GM10266 (cell line): ENCODE results near the gene BRD3.

Experiments
- DNase-seq: peaks from one replicate; pipeline ENCODE4 v3.0.0; 2012; ENCODE audit errors: extremely low spot score
- CTCF ChIP-seq: IDR thresholded peaks from 2 replicates; pipeline ENCODE4 v1.5.1; 2012; ENCODE audit warnings: mild to moderate bottlenecking, low read depth; ENCODE audit not compliant: control insufficient read depth, insufficient read depth; ENCODE audit errors: missing control alignments

BRD3 gene

DNA sequence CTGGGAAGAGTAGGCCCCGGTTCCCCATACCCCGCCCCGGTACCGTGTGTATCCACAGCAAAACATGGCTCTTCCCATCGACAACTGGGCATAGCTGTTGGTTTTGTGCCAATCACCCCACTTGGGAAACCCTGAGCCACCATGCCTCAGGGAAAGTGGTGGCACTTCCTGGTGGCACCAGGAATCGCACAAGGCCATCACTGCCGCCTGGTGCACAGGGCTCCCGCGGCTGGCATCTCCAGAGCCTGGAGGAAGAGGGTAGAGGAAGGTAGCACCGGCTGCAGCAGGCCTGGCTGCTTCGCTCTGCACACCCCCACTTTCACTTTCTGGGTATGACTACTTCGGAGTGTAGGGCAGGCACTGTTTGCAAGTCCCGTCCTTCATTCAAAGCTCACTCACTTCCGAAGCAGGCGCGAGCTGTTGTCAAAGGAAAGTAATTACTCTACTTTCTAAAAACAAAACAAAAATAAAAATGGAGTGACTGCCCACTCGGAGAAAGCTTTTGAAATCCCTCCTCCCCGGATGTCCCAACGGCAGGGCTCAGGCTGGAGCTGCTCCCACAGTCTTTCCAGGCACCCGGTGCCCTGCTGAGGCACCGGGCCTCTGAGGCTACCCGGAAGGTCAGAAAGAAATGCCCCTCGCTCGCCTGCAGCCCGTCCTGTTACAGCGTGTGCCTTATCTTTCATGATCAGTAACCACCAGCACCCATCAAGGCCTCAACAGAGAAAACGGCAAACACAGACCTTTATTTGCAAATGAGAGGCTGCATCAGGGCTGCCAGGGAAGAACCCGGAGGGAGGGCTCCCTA lies 2.0 kb downstream of the BRD3 start:
- peak; percentile 91 for DNase-seq

DNA sequence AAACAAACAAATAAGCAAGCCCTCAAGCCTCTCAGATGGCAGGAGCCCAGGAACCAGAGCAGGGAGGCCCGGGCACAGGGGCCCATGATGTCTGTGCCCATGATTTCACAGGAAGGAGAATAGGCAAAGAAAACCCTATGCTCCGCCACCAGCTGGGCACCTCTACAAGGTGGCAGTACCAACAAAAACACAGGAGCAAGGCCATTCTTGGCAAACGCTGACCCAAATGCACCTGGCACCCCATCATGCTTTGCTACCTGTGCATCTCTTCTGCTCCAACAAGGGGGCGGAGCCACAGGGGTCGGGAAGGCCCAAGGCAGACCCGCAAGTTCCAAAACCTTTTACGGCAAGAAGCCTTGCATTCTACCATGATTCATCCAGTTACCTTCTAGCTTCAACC lies 3.1 kb downstream of the BRD3 start:
- no peak for TF ChIP-seq CTCF
- DNase-seq = no peak

More for the DNA sequence above, 2.0 kb downstream of the BRD3 start:
- TF ChIP-seq CTCF = no peak

DNA sequence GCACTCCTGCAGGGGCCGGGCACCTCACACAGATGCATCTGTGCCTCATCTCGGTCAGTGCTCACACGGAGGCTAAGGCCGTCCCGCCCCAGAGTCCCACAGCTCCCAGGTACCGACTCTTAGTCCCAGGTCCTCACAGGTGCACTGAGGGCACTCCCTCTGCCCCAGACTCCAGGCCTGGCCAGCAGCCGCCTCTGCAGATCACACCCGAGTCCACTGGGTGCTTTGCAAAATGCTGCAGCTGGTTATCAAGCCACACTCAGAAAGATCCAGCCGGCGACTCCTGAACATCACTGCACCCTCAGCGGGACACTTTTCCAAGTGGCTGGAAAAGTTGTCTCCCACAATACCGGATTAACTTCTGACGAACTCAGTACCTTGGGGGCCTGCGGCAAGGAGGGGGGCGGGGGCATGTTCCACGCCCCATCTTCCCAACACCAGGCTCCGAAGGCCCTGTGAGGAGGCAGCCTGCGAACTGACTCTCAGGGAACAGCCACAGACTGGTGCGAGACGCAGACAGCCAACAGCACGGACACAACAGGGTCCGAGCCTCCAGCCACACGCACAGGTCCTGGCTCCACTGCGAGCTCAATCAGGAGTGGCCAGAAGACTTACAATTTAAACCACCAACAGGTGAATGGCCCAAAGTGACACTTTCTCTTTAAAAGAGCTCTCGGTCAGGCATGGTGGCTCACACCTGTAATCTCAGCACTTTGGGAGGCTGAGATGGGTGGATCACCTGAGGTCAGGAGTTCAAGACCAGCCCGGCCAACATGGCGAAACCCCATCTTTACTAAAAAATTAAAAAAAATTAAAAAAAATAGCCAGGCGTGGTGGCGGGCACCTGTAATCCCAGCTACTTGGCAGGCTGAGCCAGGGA lies 4.0 kb downstream of the BRD3 start:
- no peak for DNase-seq
- TF ChIP-seq CTCF = no peak

DNA sequence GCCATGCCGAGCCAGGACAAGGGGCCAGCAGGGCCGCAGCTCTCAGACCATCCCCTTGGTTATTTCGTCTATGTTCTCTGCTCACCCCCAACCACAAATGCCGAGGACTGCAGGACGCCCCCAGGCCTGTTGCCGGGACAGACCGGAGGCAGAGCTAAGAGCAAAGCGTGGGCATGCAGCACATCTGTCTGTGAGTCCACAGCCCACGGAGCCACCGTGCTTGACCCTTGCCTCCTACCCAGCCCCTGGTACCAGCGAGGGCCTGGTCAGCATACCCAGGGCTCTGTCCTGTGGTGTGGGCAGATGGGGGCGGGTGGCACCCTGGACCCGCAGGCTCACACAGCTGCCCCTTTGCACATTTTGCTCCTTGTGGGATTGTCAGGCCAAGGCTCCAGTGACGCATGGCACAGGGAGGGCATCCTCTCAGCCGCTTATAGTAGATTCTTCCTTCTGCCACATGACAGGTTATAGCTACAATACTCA lies 4.7 kb downstream of the BRD3 start:
- no peak for TF ChIP-seq CTCF
- no peak for DNase-seq

DNA sequence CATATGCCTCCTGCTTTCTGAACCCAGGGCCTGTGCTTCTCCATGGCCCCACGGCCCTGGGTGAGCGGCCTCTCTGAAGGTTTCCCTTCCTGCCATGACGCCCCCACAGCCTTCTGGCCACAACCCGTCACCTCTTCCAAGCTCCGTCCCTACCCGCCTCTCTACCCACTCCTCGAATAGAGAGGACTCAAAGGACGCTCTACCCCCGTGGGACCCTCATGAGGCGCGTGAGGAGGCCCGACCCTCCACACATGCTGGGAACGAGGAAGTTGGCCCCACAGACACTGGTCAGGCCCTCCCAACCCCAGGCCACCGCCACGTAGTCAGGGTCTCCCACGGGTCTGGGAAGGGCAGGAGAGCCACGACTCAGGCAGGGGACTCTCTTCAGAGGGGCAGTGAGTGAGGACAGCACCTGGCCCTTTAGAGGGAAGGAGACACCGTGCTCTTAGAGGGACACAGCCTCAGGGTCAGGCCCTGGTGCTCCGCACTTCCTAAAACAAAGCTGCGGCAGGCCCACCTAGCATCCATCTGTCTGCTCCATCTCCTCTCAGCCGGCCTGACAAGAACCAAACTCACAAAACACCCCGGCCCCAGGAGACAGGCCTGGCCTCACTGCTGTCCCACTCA lies 5.3 kb downstream of the BRD3 start:
- no peak for DNase-seq
- TF ChIP-seq CTCF = no peak

DNA sequence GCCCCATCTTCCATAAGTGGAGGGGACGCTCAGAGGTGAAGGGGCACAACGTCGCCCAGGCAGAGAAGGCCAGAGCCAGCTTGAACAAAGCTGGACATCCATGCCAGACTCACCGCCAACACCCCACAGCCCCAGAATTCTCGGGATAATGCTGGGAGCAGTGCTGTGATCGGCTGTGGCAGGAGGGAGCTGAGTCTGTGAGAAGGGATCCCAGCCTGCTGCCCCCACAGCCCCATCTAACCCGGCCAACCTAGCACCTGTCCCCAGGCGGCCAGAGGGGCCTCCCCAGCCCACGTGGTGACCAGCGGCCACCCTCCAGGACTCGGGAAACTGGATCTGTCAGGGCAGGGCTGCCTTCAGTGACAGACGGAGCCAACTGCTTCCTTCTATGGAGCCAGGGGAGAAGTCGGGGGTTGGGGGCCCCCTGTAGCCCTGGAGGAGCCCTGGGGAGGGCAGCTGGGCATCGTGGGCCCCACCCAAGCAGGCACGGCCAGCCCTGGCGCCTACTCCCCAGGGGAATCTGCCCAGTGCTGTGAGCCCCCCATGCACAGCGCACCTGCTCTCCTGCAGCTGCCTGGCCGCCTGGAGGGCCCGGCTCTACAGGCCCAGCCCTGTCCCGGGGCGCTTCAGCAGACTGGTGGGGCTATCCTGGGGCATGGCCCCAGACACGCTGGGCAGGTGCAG lies 6.0 kb downstream of the BRD3 start:
- DNase-seq = no peak
- TF ChIP-seq CTCF = no peak
